ENCODE measurements around the gene SHD.
"Not testable (repeated sequence)": the region's sequence is repeated elsewhere in the genome, so short reads cannot be mapped to it uniquely, and the experiment has no call there.

The SHD gene

GRCh38 chr19:4267901-4268815 lies 10.9 kb upstream of the SHD start:
- DNase-seq, result no peak

GRCh38 chr19:4268816-4269430 lies 10.1 kb upstream of the SHD start:
- DNase-seq, result no peak

- DNase-seq, result no peak
Measured at GRCh38 chr19:4272894-4273293, 6.2 kb upstream of the SHD start.

GRCh38 chr19:4274321-4274686 lies 4.8 kb upstream of the SHD start:
- DNase-seq, result not testable (repeated sequence)

- peak; percentile 68 for DNase-seq
Measured at GRCh38 chr19:4277191-4277696, 1.8 kb upstream of the SHD start.

- no peak for DNase-seq
Measured at GRCh38 chr19:4278010-4278409, 1.1 kb upstream of the SHD start.

GRCh38 chr19:4279267-4279529 lies 132 bp downstream of the SHD start:
- DNase-seq, result peak; percentile 74

- DNase-seq, result peak; percentile 74
Measured at GRCh38 chr19:4279530-4280422, 710 bp downstream of the SHD start.

GRCh38 chr19:4284176-4284958 lies 5.3 kb downstream of the SHD start:
- peak; percentile 75 for DNase-seq

GRCh38 chr19:4284974-4285373 lies 5.9 kb downstream of the SHD start:
- DNase-seq, result no peak

GRCh38 chr19:4286141-4286540 lies 7.1 kb downstream of the SHD start:
- not testable (repeated sequence) for DNase-seq

GRCh38 chr19:4288091-4288777 lies 9.2 kb downstream of the SHD start:
- DNase-seq, result peak; percentile 50

- peak; percentile 68 for DNase-seq
Measured at GRCh38 chr19:4291184-4291732, 12.2 kb downstream of the SHD start.

- DNase-seq, result no peak
Measured at GRCh38 chr19:4292515-4292914, 13.4 kb downstream of the SHD start.

- DNase-seq, result peak; percentile 87
Measured at GRCh38 chr19:4294389-4294788, 15.3 kb downstream of the SHD start.

- DNase-seq, result peak; percentile 99
Measured at GRCh38 chr19:4295972-4296771, 17.1 kb downstream of the SHD start.

GRCh38 chr19:4297901-4298809 lies 19.1 kb downstream of the SHD start:
- DNase-seq, result no peak

- no peak for DNase-seq
Measured at GRCh38 chr19:4298810-4299550, 19.9 kb downstream of the SHD start.

GRCh38 chr19:4300589-4300988 lies 21.5 kb downstream of the SHD start:
- no peak for DNase-seq

All from NCI-H69 (cell line).